Esophagus muscularis mucosa (tissue), 4 donors: ENCODE data around the gene BICD1. TPM values are rescaled to one million over a fixed set of nuclear protein-coding genes. Genes with fewer than 3 reads are reported as not detected.

Experiments used
- DNase-seq: peaks from one replicate; pipeline ENCODE4 v3.0.0-alpha.2; 2017; ENCODE audit errors: extremely low spot score
- H3K27ac ChIP-seq, 4 donors: fragments of 200-600 bp; sonication (generic); replicated peaks in 1 of 4; 1 replicate in 3 of 4; 2 replicates in 1 of 4; pipeline ENCODE4 v1.5.1; 2016 to 2019; ENCODE audit warnings: mild to moderate bottlenecking in 1 of 4
- H3K27me3 ChIP-seq, 4 donors: fragments of 200-600 bp; sonication (generic); one replicate each; pipeline versions ENCODE4 v1.5.1 to v1.6.0; 2016 to 2019
- H3K36me3 ChIP-seq, 4 donors: fragments of 200-600 bp; sonication (generic); one replicate each; pipeline ENCODE4 v1.5.1; 2016 to 2019
- H3K4me1 ChIP-seq, 4 donors: fragments of 200-600 bp; sonication (generic); one replicate each; pipeline ENCODE4 v1.5.1; 2016 to 2019
- H3K4me3 ChIP-seq, 4 donors: fragments of 200-600 bp; sonication (generic); 1 replicate in 2 of 4; 2 replicates in 2 of 4; pipeline ENCODE4 v1.5.1; 2016 to 2019; ENCODE audit warnings: mild to moderate bottlenecking in 4 of 4, moderate library complexity in 1 of 4
- H3K9me3 ChIP-seq, 4 donors: fragments of 200-600 bp; sonication (generic); 1 replicate in 3 of 4; 2 replicates in 1 of 4; pipeline ENCODE4 v1.5.1; 2016 to 2019
- CTCF ChIP-seq, 3 experiments: fragments of 200-600 bp in 2 of 3; fragments of 450-650 bp in 1 of 3; sonication (generic) in 2 of 3; IDR thresholded peaks; one replicate each; pipeline ENCODE4 v1.5.1; 2017 to 2019; ENCODE audit warnings: antibody characterized with exemption in 3 of 3, mild to moderate bottlenecking in 2 of 3, moderate library complexity in 1 of 3
- EP300 ChIP-seq: sonication (generic); formaldehyde crosslinking; IDR thresholded peaks from one replicate; pipeline ENCODE4 v1.6.1; 2017; ENCODE audit warnings: antibody characterized with exemption
- POLR2A ChIP-seq: fragments of 450-650 bp; IDR thresholded peaks from one replicate; pipeline ENCODE4 v1.6.1; 2017; ENCODE audit warnings: antibody characterized with exemption, moderate library complexity, mild to moderate bottlenecking, low read depth
- POLR2AphosphoS5 ChIP-seq, 2 donors: sonication (generic); formaldehyde crosslinking; IDR thresholded peaks; one replicate each; pipeline ENCODE4 v1.6.1; 2017; ENCODE audit warnings: antibody characterized with exemption in 2 of 2
- WGBS: methylation state at CpG from one replicate; pipeline ENCODE4 v1.1.5; 2018; 5-methylcytosine and 5-hydroxymethylcytosine counted together
- intact Hi-C: fragments of 100-400 bp; cut with DNase I; formaldehyde crosslinking; loops from one replicate; pipeline ENCODE4 v1.15.1; 2023
- total RNA-seq, 4 donors: library from RNA; depleted of rRNA; stranded (reverse); fragments of >200 nt; gene quantifications; one replicate each; pipeline versions ENCODE4 v1.1.0 to v1.2.1, GENCODE V29; 2016

Gene BICD1
- total RNA-seq, 4 donors from 2014 or later = 6.8 to 14.1 (median 10.2) TPM

GRCh38 chr12:32366714-32367113 is 260.1 kb downstream of the BICD1 start:
- Histone ChIP-seq H3K36me3 (no peaks in the 10 kb centered on the region), H3K27ac (no peak overlapping the region), H3K27me3 (no peaks in the 10 kb centered on the region), H3K4me1 (no peaks in the 10 kb centered on the region), H3K9me3 (no peaks in the 10 kb centered on the region), H3K4me3 (no peak overlapping the region)
- no peak for DNase-seq
- TF ChIP-seq CTCF (IDR thresholded peaks at IDR 0.05) (no peak), POLR2AphosphoS5 (IDR thresholded peaks at IDR 0.05) (no peak), POLR2A (no peak), EP300 (no peak)
- intact Hi-C loops = loop anchor here (10.0 kb wide), 1 partner anchor 88 kb away; no protein-coding TSS in a partner anchor
- 93% methylated on average over 1 of the region's 1 CpG for WGBS

- Histone ChIP-seq H3K27me3 (no peaks in the 10 kb centered on the region), H3K4me1 (no peaks in the 10 kb centered on the region), H3K9me3 (no peaks in the 10 kb centered on the region), H3K4me3 (no peak overlapping the region), H3K27ac (no peak overlapping the region), H3K36me3 (no peaks in the 10 kb centered on the region)
- WGBS = 85% methylated on average over 4 of the region's 4 CpGs
- intact Hi-C loops = loop anchor here (10.0 kb wide), 1 partner anchor 87 kb away; no protein-coding TSS in a partner anchor
- TF ChIP-seq EP300 = no peak
- no peak for TF ChIP-seq POLR2AphosphoS5 (IDR thresholded peaks at IDR 0.05)
- no peak for TF ChIP-seq POLR2A
- no peak for TF ChIP-seq CTCF (IDR thresholded peaks at IDR 0.05)
- DNase-seq = no peak
These were observed 260.7 kb downstream of the BICD1 start for GRCh38 chr12:32367381-32367780.

- TF ChIP-seq POLR2A (no peak), CTCF (IDR thresholded peaks at IDR 0.05) (no peak), POLR2AphosphoS5 (IDR thresholded peaks at IDR 0.05) (no peak), EP300 (no peak)
- Histone ChIP-seq H3K36me3 (no peaks in the 10 kb centered on the region), H3K9me3 (no peaks in the 10 kb centered on the region), H3K4me1 (no peaks in the 10 kb centered on the region), H3K27me3 (no peaks in the 10 kb centered on the region), H3K4me3 (no peak overlapping the region), H3K27ac (no peak overlapping the region)
- no peak for DNase-seq
- 53% methylated on average over 3 of the region's 4 CpGs for WGBS
- intact Hi-C loops = loop anchor here (10.0 kb wide), 1 partner anchor 86 kb away; no protein-coding TSS in a partner anchor
These were observed 262.6 kb downstream of the BICD1 start for GRCh38 chr12:32369202-32369601.

GRCh38 chr12:32377344-32378055 is 270.9 kb downstream of the BICD1 start:
- no peak for DNase-seq
- H3K27ac ChIP-seq = no peak overlapping the region
- H3K4me3 ChIP-seq = no peak overlapping the region
- 77% methylated on average over 12 of the region's 12 CpGs for WGBS
- no peaks in the 10 kb centered on the region for H3K4me1 ChIP-seq
- no peaks in the 10 kb centered on the region for H3K36me3 ChIP-seq
- H3K9me3 ChIP-seq = no peaks in the 10 kb centered on the region
- H3K27me3 ChIP-seq = no peaks in the 10 kb centered on the region
- TF ChIP-seq EP300 = no peak
- TF ChIP-seq CTCF (IDR thresholded peaks at IDR 0.05) = no peak
- TF ChIP-seq POLR2A = no peak
- TF ChIP-seq POLR2AphosphoS5 (IDR thresholded peaks at IDR 0.05) = no peak
- intact Hi-C loops = no loop called here
